Astrocyte of the cerebellum (primary cell): Measurements from ENCODE around the gene KY.

Experiments
- DNase-seq: peaks from one replicate; pipeline ENCODE4 v3.0.0-alpha.2; 2011; ENCODE audit warnings: low read depth
- H3K4me3 ChIP-seq: 2 replicates; pipeline ENCODE4 v1.5.1; 2011; ENCODE audit warnings: mild to moderate bottlenecking, low read depth, low read length, moderate library complexity
- CTCF ChIP-seq: IDR thresholded peaks from 2 replicates; pipeline ENCODE4 v1.5.1; 2012; ENCODE audit warnings: low read length, low read depth, moderate library complexity, mild to moderate bottlenecking; ENCODE audit errors: missing control alignments
- in situ Hi-C: cut with HindIII; loops from 2 replicates; pipeline ENCODE4 v1.10.0; 2017; ENCODE audit warnings: low sequenced_read_pairs

KY gene

GRCh38 chr3:134620476-134621115 lies 30.2 kb downstream of the KY start:
- in situ Hi-C loops, result no loop called here
- DNase-seq, result no peak
- TF ChIP-seq CTCF, result no peak
- H3K4me3 ChIP-seq, result no peak overlapping the region

GRCh38 chr3:134619884-134620445 lies 30.9 kb downstream of the KY start:
- TF ChIP-seq CTCF, result no peak
- DNase-seq, result no peak
- H3K4me3 ChIP-seq, result no peak overlapping the region
- in situ Hi-C loops, result no loop called here

DNA sequence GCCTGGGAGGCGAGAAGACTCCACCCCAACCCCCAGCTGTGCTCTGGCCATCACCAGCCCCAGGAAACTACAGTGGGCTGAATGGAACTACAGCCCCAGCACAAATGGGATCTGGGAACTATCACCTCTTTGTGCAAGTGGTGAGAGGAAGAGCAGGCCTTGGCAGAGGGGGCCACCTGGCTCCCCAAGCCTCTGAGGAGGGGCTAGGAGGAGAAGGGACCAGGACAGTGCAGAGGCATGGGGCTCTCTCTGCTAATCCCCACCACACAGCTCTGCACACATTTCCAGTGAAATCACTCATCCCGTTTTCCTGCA lies 31.6 kb downstream of the KY start:
- DNase-seq, result no peak
- TF ChIP-seq CTCF, result no peak
- in situ Hi-C loops, result no loop called here
- H3K4me3 ChIP-seq, result no peak overlapping the region

DNA sequence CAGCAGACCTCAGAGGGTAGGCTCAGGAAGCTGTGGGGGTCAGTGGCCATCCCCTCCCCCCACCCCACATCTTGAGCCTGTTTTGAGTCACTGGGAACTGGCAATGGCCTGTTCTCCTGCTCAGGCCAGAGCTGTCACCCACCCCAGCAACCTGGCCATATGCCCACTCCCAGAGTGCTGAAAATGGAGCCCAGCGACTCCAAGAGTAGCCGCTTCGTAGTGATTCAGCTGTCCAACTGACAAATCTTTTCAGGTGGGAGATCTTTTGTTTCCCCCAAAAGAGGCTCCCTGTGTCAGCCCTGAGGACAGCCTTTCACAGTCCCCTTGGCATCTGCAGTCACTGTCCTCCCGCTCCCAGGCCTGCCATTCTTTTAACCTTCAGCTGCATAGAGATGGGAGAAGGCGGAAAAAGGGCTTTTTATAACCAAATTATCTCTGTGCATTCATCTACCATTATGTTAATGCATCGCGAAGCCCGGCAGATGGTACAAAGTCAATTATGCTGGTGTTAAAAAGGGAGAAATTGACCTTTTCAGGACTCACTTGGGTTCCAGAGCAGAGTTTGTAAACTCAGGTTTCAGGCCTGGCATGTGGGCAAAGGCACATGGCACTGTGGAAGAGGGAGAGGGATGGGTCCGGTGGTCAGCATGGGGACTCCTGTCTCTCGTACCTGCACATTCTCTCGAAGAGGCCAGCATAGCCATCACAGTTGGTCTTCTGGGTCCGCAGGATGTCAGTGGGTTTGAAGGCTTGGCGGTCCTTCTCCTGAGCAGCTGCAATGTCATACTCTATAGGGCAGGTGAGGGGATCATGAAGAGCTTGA lies 32.1 kb downstream of the KY start:
- in situ Hi-C loops, result no loop called here
- no peak for TF ChIP-seq CTCF

GRCh38 chr3:134617608-134618477 lies 33.0 kb downstream of the KY start:
- TF ChIP-seq CTCF, result no peak
- in situ Hi-C loops, result no loop called here
- H3K4me3 ChIP-seq, result no peak overlapping the region
- no peak for DNase-seq

More for the DNA sequence above, 32.1 kb downstream of the KY start:
- H3K4me3 ChIP-seq, result no peak overlapping the region
- no peak for DNase-seq

GRCh38 chr3:134615743-134616142 lies 35.1 kb downstream of the KY start:
- TF ChIP-seq CTCF, result no peak
- H3K4me3 ChIP-seq, result no peak overlapping the region
- no peak for DNase-seq
- in situ Hi-C loops, result no loop called here
